Right lobe of liver (tissue), 6 donors: Measurements from ENCODE around the gene PRMT7. TPM values are rescaled to one million over a fixed set of nuclear protein-coding genes. Genes with fewer than 3 reads are reported as not detected.

ENCODE experiments used
- ATAC-seq, 4 donors: fragments of 200-7000 bp; cut with Tn5 transposase; one replicate each; pipeline ENCODE4 v1.9.1; 2020; ENCODE audit warnings: mild to moderate bottlenecking in 4 of 4, moderate library complexity in 4 of 4
- DNase-seq, 3 donors: peaks; one replicate each; pipeline ENCODE4 v3.0.0-alpha.2; 2020
- H3K27ac ChIP-seq, 3 donors: fragments of 200-600 bp; one replicate each; pipeline ENCODE4 v1.8.0; 2022
- H3K27me3 ChIP-seq, 2 donors: fragments of 200-600 bp; one replicate each; pipeline ENCODE4 v1.8.0; 2022
- H3K36me3 ChIP-seq, 4 donors: fragments of 200-600 bp; sonication (generic) in 1 of 4; one replicate each; pipeline versions ENCODE4 v1.5.1 to v1.8.0; 2017 to 2022; ENCODE audit warnings: control low read depth in 1 of 4
- H3K4me1 ChIP-seq, 4 donors: fragments of 200-600 bp; sonication (generic) in 1 of 4; one replicate each; pipeline versions ENCODE4 v1.5.1 to v1.8.0; 2017 to 2022; ENCODE audit warnings: control low read depth in 1 of 4
- H3K4me3 ChIP-seq, 3 donors: fragments of 200-600 bp; one replicate each; pipeline ENCODE4 v1.8.0; 2022
- H3K9me3 ChIP-seq, 4 donors: fragments of 200-600 bp; sonication (generic) in 1 of 4; one replicate each; pipeline versions ENCODE4 v1.5.1 to v1.8.0; 2017 to 2022; ENCODE audit warnings: control low read depth in 1 of 4
- CTCF ChIP-seq, 4 donors: fragments of 200-600 bp in 3 of 4; fragments of 450-650 bp in 1 of 4; IDR thresholded peaks; one replicate each; pipeline versions ENCODE4 v1.5.1 to v1.8.0; 2016 to 2022; ENCODE audit warnings: antibody characterized with exemption in 4 of 4, mild to moderate bottlenecking in 2 of 4
- POLR2A ChIP-seq: fragments of 450-650 bp; IDR thresholded peaks from one replicate; pipeline ENCODE4 v1.6.1; 2017; ENCODE audit warnings: antibody characterized with exemption, mild to moderate bottlenecking
- WGBS: methylation state at CpG from one replicate; pipeline ENCODE4 v1.1.6; 2018; ENCODE audit warnings: low coverage, low lambda C conversion rate; ENCODE audit not compliant: insufficient coverage; ENCODE audit errors: missing lambda C conversion rate; 5-methylcytosine and 5-hydroxymethylcytosine counted together
- intact Hi-C, 2 donors: fragments of 100-400 bp; cut with DNase I; formaldehyde crosslinking; loops; one replicate each; pipeline versions ENCODE4 v1.11.2 to v1.14.1; 2022
- total RNA-seq, 6 experiments: library from RNA; depleted of rRNA in 2 of 6; stranded (reverse); fragments of >200 nt in 2 of 6; fragmentation: NEBNext Ultra II Directional in 3 of 6; extraction: Animal tissue kit (Norgen Biotek cat#: 25700) in 3 of 6; gene quantifications; one replicate each; pipeline versions ENCODE4 v1.1.0 to v1.2.4, GENCODE V29; 2016 to 2023
- donor health status: DM: no; HTN: yes; CAD: no.
- donor health status: DM: no; HTN: no; CAD: no.
- donor health status: DM: no; HTN: no; CAD: no.
- donor health status: DM: no; HTN: yes; CAD: no.
- donor health status: DM: no; HTN: yes; CAD: no.

The PRMT7 gene
- total RNA-seq, 6 experiments from 2014 or later = 13.1 to 28.3 (median 21.1) TPM

- H3K9me3 ChIP-seq = no peaks in the 10 kb centered on the region
- H3K4me1 ChIP-seq = peaks cover 0 to 13% (median 0%) of the 10 kb centered on the region in 4 donors
- H3K4me3 ChIP-seq = no peak overlapping the region
- no peaks in the 10 kb centered on the region for H3K36me3 ChIP-seq
- TF ChIP-seq CTCF (IDR thresholded peaks at IDR 0.05) (no peak), POLR2A (no peak)
- no peak overlapping the region for H3K27ac ChIP-seq
- DNase-seq = peak in 1 of 3 donors; percentile 36
- no peaks in the 10 kb centered on the region for H3K27me3 ChIP-seq
- ATAC-seq = peak; percentile 11 to 30 (median 24)
- 54% methylated on average over 3 of the region's 18 CpGs for WGBS
- intact Hi-C loops = no loop called here
Measured at GRCh38 chr16:68365167-68365817, 54.5 kb downstream of the PRMT7 start.

GRCh38 chr16:68366062-68366461, 55.2 kb downstream of the PRMT7 start:
- no peak overlapping the region for H3K27ac ChIP-seq
- H3K4me1 ChIP-seq = peaks cover 0 to 13% (median 0%) of the 10 kb centered on the region in 4 donors
- intact Hi-C loops = no loop called here
- no peak for ATAC-seq
- no peaks in the 10 kb centered on the region for H3K9me3 ChIP-seq
- no peak for DNase-seq
- H3K36me3 ChIP-seq = no peaks in the 10 kb centered on the region
- H3K27me3 ChIP-seq = no peaks in the 10 kb centered on the region
- H3K4me3 ChIP-seq = no peak overlapping the region
- TF ChIP-seq POLR2A = no peak
- TF ChIP-seq CTCF (IDR thresholded peaks at IDR 0.05) = no peak
- WGBS = 35% methylated on average over 2 of the region's 8 CpGs

- 8% methylated on average over 2 of the region's 13 CpGs for WGBS
- intact Hi-C loops = no loop called here
- H3K36me3 ChIP-seq = no peaks in the 10 kb centered on the region
Measured at GRCh38 chr16:68367030-68367429, 56.2 kb downstream of the PRMT7 start.

GRCh38 chr16:68367440-68367839, 56.6 kb downstream of the PRMT7 start:
- no peak for TF ChIP-seq POLR2A
- DNase-seq (no peak), ATAC-seq (peak in 2 of 4 donors; percentile 8 to 38)
- H3K4me1 ChIP-seq = peaks cover 0 to 13% (median 0%) of the 10 kb centered on the region in 4 donors
- no peaks in the 10 kb centered on the region for H3K36me3 ChIP-seq
- 63% methylated on average over 8 of the region's 20 CpGs for WGBS
- no peaks in the 10 kb centered on the region for H3K27me3 ChIP-seq
- no peaks in the 10 kb centered on the region for H3K9me3 ChIP-seq
- no peak overlapping the region for H3K27ac ChIP-seq
- intact Hi-C loops = no loop called here
- H3K4me3 ChIP-seq = no peak overlapping the region

More at GRCh38 chr16:68367030-68367429, 56.2 kb downstream of the PRMT7 start:
- Histone ChIP-seq H3K4me1 (peaks cover 0 to 13% (median 0%) of the 10 kb centered on the region in 4 donors), H3K9me3 (no peaks in the 10 kb centered on the region), H3K27me3 (no peaks in the 10 kb centered on the region), H3K4me3 (no peak overlapping the region), H3K27ac (no peak overlapping the region)
- ATAC-seq (peak; percentile 27 to 63 (median 46)), DNase-seq (no peak)
- no peak for TF ChIP-seq POLR2A
- peak; percentile 20 to 51 (median 45) for TF ChIP-seq CTCF (IDR thresholded peaks at IDR 0.05)

- Histone ChIP-seq H3K9me3 (no peaks in the 10 kb centered on the region), H3K27me3 (no peaks in the 10 kb centered on the region), H3K36me3 (no peaks in the 10 kb centered on the region), H3K4me1 (peaks cover 0 to 13% (median 0%) of the 10 kb centered on the region in 4 donors), H3K4me3 (no peak overlapping the region), H3K27ac (no peak overlapping the region)
- DNase-seq = peak in 1 of 3 donors; percentile 11
- no peak for ATAC-seq
- intact Hi-C loops = no loop called here
- no peak for TF ChIP-seq POLR2A
- TF ChIP-seq CTCF (IDR thresholded peaks at IDR 0.05) = no peak
- WGBS = 93% methylated on average over 12 of the region's 14 CpGs
Measured at GRCh38 chr16:68367891-68368290, 57.1 kb downstream of the PRMT7 start.
